ENCODE measurements around the gene STIM2. TPM values are rescaled to one million over a fixed set of nuclear protein-coding genes. Genes with fewer than 3 reads are reported as not detected.
"Not testable (repeated sequence)": the region's sequence is repeated elsewhere in the genome, so short reads cannot be mapped to it uniquely, and the experiment has no call there.

The STIM2 gene
- total RNA-seq, 1 donor from 2014 or later, result 43.9 TPM

DNA sequence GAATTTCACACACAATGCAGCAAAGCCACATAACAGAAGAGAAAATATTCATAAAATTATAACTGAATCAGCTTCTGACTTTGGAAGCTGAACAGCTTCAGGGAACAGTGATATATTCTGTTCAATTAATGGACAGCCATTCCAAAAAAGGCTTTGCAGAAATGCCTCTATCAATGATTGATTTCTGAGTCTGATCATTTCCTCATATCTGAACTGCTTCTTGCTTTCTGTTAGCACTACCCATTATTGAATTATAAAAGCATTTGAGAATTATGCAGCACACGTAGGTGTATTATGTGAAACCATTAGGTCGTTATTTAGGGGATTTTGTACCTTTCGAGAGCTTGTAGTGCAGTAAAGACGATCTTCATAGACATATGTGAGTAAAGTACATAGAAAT lies 159.6 kb downstream of the STIM2 start:
- no peak for ATAC-seq
- intact Hi-C loops (cut with DNase I), result no loop called here
- TF ChIP-seq, protein P1, sequence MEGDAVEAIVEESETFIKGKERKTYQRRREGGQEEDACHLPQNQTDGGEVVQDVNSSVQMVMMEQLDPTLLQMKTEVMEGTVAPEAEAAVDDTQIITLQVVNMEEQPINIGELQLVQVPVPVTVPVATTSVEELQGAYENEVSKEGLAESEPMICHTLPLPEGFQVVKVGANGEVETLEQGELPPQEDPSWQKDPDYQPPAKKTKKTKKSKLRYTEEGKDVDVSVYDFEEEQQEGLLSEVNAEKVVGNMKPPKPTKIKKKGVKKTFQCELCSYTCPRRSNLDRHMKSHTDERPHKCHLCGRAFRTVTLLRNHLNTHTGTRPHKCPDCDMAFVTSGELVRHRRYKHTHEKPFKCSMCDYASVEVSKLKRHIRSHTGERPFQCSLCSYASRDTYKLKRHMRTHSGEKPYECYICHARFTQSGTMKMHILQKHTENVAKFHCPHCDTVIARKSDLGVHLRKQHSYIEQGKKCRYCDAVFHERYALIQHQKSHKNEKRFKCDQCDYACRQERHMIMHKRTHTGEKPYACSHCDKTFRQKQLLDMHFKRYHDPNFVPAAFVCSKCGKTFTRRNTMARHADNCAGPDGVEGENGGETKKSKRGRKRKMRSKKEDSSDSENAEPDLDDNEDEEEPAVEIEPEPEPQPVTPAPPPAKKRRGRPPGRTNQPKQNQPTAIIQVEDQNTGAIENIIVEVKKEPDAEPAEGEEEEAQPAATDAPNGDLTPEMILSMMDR (IDR thresholded peaks at IDR 0.05), result no peak
- H3K9me3 ChIP-seq, result no peaks in the 10 kb centered on the region
- no peak for DNase-seq
- H3K27me3 ChIP-seq (ENCODE audit: low read depth), result no peaks in the 10 kb centered on the region
- H3K36me3 ChIP-seq, result peaks cover 58% of the 10 kb centered on the region
- H3K4me1 ChIP-seq, result no peaks in the 10 kb centered on the region
- no peak overlapping the region for H3K27ac ChIP-seq
- no peak overlapping the region for H3K4me3 ChIP-seq

- no peak for DNase-seq
- ATAC-seq, result no peak
- no peaks in the 10 kb centered on the region for H3K4me1 ChIP-seq
- H3K27ac ChIP-seq, result no peak overlapping the region
- no peak overlapping the region for H3K4me3 ChIP-seq
- peaks cover 58% of the 10 kb centered on the region for H3K36me3 ChIP-seq
- intact Hi-C loops (cut with DNase I), result no loop called here
- TF ChIP-seq, protein P1 (IDR thresholded peaks at IDR 0.05), result no peak
- no peaks in the 10 kb centered on the region for H3K9me3 ChIP-seq
- no peaks in the 10 kb centered on the region for H3K27me3 ChIP-seq (ENCODE audit: low read depth)
Observed at GRCh38 chr4:27020603-27021002, 160.0 kb downstream of the STIM2 start.

- H3K4me1 ChIP-seq, result no peaks in the 10 kb centered on the region
- H3K36me3 ChIP-seq, result peaks cover 56% of the 10 kb centered on the region
- no peaks in the 10 kb centered on the region for H3K27me3 ChIP-seq (ENCODE audit: low read depth)
- no peak overlapping the region for H3K4me3 ChIP-seq
- TF ChIP-seq, protein P1 (IDR thresholded peaks at IDR 0.05), result no peak
- no peak for ATAC-seq
- H3K27ac ChIP-seq, result no peak overlapping the region
- no peaks in the 10 kb centered on the region for H3K9me3 ChIP-seq
- DNase-seq, result no peak
- intact Hi-C loops (cut with DNase I), result no loop called here
Observed at GRCh38 chr4:27022963-27023362, 162.3 kb downstream of the STIM2 start.

GRCh38 chr4:27023366-27023765 lies 162.7 kb downstream of the STIM2 start:
- Histone ChIP-seq H3K4me1 (no peaks in the 10 kb centered on the region), H3K27ac (no peak overlapping the region), H3K9me3 (no peaks in the 10 kb centered on the region), H3K4me3 (no peak overlapping the region), H3K27me3 (ENCODE audit: low read depth) (no peaks in the 10 kb centered on the region), H3K36me3 (peaks cover 52% of the 10 kb centered on the region)
- TF ChIP-seq, protein P1 (IDR thresholded peaks at IDR 0.05), result no peak
- intact Hi-C loops (cut with DNase I), result no loop called here
- DNase-seq, result no peak
- no peak for ATAC-seq

GRCh38 chr4:27024805-27025204 lies 164.2 kb downstream of the STIM2 start:
- ATAC-seq (no peak), DNase-seq (no peak)
- Histone ChIP-seq H3K4me1 (no peaks in the 10 kb centered on the region), H3K9me3 (no peaks in the 10 kb centered on the region), H3K36me3 (peaks cover 38% of the 10 kb centered on the region), H3K27me3 (ENCODE audit: low read depth) (no peaks in the 10 kb centered on the region), H3K27ac (no peak overlapping the region), H3K4me3 (no peak overlapping the region)
- TF ChIP-seq, protein P1 (IDR thresholded peaks at IDR 0.05), result no peak
- intact Hi-C loops (cut with DNase I), result no loop called here

GRCh38 chr4:27027428-27027827 lies 166.8 kb downstream of the STIM2 start:
- intact Hi-C loops (cut with DNase I), result no loop called here
- no peak for DNase-seq
- peaks cover 14% of the 10 kb centered on the region for H3K36me3 ChIP-seq
- no peak for ATAC-seq
- no peak overlapping the region for H3K4me3 ChIP-seq
- H3K27me3 ChIP-seq (ENCODE audit: low read depth), result no peaks in the 10 kb centered on the region
- no peak overlapping the region for H3K27ac ChIP-seq
- TF ChIP-seq, protein P1 (IDR thresholded peaks at IDR 0.05), result no peak
- H3K4me1 ChIP-seq, result no peaks in the 10 kb centered on the region
- H3K9me3 ChIP-seq, result no peaks in the 10 kb centered on the region

DNA sequence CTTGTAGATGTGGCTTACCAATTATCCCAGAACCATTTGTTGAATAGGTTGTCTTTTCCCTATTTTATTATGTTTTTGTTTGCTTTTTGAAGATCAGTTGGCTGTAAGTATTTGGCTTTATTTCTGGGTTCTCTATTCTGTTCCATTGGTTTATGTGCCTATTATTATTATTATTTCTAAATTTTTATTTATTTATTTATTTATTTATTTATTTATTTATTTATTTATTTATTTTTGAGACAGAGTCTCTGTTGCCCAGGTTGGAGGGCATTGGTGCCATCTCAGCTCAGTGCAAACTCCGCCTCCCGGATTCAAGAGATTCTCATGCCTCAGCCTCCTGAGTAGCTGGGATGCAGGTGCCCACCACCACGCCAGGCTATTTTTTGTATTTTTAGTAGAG lies 174.5 kb downstream of the STIM2 start:
- ATAC-seq, result not testable (repeated sequence)

More for the DNA sequence above, 174.5 kb downstream of the STIM2 start:
- intact Hi-C loops (cut with DNase I); H3K36me3 ChIP-seq; H3K27ac ChIP-seq; H3K4me1 ChIP-seq; H3K4me3 ChIP-seq; H3K27me3 ChIP-seq (ENCODE audit: low read depth); DNase-seq; H3K9me3 ChIP-seq: not testable (repeated sequence)

Measured in lower lobe of right lung (tissue), 2 donors.